ENCODE data around the gene ARL2BP. TPM values are rescaled to one million over a fixed set of nuclear protein-coding genes. Genes with fewer than 3 reads are reported as not detected.

The ARL2BP gene
- total RNA-seq, 1 donor from 2014 or later, result 38.5 TPM

- intact Hi-C loops (cut with DNase I), result loop anchor here (5.0 kb wide), 2 partner anchors 117 to 217 kb away; no protein-coding TSS in a partner anchor
- DNase-seq (ENCODE audit: low spot score) (peak; percentile 99), ATAC-seq (peak; percentile 95)
Measured at GRCh38 chr16:57300387-57301125, 55.5 kb downstream of the ARL2BP start.

- ATAC-seq (no peak), DNase-seq (ENCODE audit: low spot score) (peak; percentile 73)
- intact Hi-C loops (cut with DNase I), result loop anchor here (5.0 kb wide), 2 partner anchors 116 to 216 kb away; no protein-coding TSS in a partner anchor
Measured at GRCh38 chr16:57301126-57301817, 56.2 kb downstream of the ARL2BP start.

Other genes starting within 250 kb of the ARL2BP start
- 44.7 TPM for gene CPNE2, start 152.7 kb upstream of the ARL2BP start, total RNA-seq
- gene PSME3IP1, start 59.2 kb upstream of the ARL2BP start, total RNA-seq, result 80.5 TPM
- gene RSPRY1, start 58.9 kb upstream of the ARL2BP start, total RNA-seq, result 26.3 TPM
- 121 TPM for gene PLLP, start 39.4 kb downstream of the ARL2BP start, total RNA-seq
- gene CCL22, start 113.5 kb downstream of the ARL2BP start, total RNA-seq, result 0.13 TPM
- 21.3 TPM for gene CX3CL1, start 127.2 kb downstream of the ARL2BP start, total RNA-seq
- gene CCL17, start 159.5 kb downstream of the ARL2BP start, total RNA-seq, result not detected
- gene CIAPIN1, start 202.1 kb downstream of the ARL2BP start, total RNA-seq, result 28.1 TPM
- gene COQ9, start 202.2 kb downstream of the ARL2BP start, total RNA-seq, result 31.2 TPM
- 42.6 TPM for gene POLR2C, start 217.4 kb downstream of the ARL2BP start, total RNA-seq
- 22.6 TPM for gene DOK4, start 241.2 kb downstream of the ARL2BP start, total RNA-seq

Measured in sciatic nerve (tissue), 2 donors.